GM12872 (cell line): Measurements from ENCODE around the gene CACNA2D3.

Experiments used
- TF ChIP-seq, protein P1 (sequence below): IDR thresholded peaks from 3 replicates; pipeline ENCODE4 v1.5.1; 2011; ENCODE audit warnings: low read depth, mild to moderate bottlenecking, low read length, moderate library complexity; ENCODE audit not compliant: insufficient read depth

CACNA2D3 gene

DNA sequence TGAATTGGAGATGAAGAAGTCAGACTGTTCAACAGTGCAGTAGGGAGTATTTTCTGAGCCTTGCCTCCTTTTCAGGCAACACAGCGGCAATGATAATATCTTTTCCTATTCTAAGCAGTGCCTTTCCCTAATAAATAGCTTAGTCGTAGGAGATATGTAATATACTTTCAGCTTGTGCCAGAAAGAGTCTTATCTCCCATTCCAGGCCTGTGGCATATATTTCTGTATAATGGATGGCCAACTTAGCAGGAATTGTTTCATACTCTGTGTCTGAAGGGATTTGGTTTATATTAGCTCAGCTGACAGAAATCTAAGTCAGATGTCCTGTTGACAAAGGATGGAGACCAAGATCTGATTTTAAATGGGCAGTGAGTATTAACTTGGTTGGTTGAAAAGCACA lies 397.1 kb downstream of the CACNA2D3 start:
- TF ChIP-seq, protein P1, sequence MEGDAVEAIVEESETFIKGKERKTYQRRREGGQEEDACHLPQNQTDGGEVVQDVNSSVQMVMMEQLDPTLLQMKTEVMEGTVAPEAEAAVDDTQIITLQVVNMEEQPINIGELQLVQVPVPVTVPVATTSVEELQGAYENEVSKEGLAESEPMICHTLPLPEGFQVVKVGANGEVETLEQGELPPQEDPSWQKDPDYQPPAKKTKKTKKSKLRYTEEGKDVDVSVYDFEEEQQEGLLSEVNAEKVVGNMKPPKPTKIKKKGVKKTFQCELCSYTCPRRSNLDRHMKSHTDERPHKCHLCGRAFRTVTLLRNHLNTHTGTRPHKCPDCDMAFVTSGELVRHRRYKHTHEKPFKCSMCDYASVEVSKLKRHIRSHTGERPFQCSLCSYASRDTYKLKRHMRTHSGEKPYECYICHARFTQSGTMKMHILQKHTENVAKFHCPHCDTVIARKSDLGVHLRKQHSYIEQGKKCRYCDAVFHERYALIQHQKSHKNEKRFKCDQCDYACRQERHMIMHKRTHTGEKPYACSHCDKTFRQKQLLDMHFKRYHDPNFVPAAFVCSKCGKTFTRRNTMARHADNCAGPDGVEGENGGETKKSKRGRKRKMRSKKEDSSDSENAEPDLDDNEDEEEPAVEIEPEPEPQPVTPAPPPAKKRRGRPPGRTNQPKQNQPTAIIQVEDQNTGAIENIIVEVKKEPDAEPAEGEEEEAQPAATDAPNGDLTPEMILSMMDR: no peak

DNA sequence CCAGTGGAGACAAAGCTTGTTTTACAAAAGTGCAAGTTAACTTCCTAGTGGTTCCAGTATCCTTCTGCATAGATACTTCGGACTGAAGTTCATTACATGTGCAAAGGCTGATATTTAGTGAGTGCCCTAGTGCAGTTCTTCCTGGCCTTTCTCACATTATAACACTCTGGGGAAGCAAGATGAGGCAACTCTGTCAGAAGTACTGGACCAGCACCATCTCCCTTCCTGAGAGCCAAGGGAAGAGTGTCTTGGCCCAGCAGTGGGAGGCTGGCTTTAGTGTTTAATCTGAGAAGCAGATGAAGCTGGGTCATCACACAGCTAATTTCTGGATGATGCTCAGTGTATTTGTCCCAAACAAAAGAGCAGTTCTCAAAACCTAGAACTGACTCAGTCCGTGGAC lies 397.7 kb downstream of the CACNA2D3 start:
- TF ChIP-seq, protein P1: no peak

DNA sequence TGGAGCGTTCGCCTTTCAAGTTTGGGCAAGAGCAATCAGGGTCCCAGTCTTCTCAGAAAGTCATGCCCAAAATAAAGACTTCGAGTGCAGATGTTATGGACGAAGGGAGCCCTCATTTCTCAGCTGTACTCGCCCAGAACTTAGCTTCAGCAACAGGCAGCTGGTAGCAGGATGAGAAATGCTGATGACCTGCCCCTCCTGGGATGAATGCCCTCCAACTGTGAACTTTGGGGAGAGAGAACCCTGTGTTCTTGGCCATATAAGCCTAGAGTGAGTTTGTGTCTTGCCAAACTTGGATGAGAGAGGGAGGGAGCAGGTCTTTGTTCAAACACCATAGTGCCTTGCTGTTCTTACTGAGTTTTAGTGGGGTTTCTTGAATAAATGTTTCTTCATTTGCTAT lies 405.2 kb downstream of the CACNA2D3 start:
- TF ChIP-seq, protein P1: no peak

DNA sequence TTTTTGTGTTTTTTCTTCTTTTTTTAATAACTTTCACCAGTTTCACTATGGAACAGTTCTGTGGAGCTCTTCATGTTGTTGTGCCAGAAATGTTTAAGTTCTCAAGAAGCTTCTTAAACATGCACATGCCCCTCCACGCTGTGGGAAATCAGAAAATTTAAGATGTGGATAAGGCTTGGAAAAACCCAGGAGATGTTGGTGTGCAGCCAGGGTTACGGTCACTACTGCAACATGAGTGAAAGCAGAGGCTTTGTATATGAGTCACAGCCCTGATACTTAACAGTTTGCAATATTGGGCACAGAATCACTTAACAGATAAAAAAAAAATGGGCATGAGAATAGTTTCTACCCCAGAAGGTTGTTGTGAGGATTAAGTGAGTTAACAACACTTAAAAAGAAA lies 405.6 kb downstream of the CACNA2D3 start:
- TF ChIP-seq, protein P1: no peak

DNA sequence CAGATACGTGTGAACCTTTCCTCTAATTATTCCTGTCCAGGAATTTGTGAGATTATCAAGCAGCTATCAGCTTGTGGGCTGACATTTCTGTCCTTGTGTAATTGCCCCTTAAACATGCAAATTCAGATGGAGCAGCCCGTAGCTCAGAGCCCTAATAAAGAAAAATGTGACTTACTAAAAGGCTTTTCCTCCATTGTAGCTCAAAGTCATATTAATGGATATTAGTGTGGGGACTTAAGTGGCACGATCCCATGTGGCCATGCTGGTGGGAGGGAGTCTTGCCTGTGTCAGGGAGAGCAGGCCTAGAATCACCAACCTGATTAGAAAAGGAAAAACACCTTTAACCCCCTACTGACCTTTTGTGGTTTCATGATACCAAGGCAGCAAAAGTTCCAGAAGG lies 406.3 kb downstream of the CACNA2D3 start:
- TF ChIP-seq, protein P1: no peak

DNA sequence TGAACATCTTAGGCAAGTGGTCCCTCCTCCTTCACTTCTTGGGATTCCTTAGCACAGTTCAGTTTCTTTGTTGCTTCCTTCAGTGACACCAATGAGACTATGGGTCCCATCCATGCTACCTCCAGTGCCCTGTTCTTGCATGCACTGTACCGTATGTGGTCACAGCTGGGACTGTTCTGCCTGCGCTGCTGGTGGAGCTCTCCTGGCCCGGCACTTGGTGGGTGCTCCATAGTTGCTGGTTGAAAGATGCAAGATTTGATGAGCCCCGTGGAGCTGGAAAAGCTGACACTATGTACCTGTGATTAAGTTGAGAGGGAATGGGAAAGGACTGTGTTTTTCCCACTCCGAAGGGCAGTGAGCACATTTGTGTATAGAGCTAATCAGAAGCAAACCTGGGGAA lies 407.7 kb downstream of the CACNA2D3 start:
- TF ChIP-seq, protein P1: no peak

DNA sequence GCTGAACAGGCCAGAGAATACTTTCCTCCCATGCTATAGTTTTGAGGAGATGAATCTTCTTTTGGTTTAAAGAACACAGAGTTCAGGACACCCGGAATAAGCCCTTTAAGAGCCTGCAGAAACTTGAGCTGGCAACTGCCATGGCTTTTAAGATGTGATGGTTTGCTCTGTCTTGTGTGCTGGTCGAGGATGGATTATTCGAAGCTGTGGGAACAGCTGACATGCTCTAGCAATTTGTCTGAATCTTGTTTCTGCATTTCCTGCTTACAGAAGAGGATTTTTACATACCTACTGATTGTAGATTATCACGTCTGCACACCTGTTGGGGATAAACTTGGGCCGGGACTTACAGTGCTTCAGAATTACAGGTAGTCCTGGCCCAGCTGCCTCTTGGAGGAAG lies 408.6 kb downstream of the CACNA2D3 start:
- TF ChIP-seq, protein P1: no peak

DNA sequence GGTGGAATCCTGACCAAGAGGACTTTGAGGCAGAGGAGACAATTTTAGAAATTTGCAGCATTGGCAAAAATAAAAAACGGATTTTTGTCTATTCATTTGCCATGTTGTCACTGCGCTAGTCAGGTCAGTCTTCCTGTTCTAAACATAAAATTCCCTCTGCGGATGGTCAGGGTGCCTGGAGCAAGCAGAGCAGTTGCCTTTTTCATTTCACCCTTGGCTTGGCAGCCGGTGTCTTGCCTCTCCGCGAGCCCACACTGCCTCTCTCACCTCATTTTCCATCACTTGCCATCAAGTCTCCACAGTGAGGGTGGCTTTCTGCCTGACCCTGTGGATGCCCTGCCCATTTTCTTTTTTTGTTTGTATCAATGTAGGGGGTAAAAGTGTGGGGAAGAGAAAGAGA lies 409.4 kb downstream of the CACNA2D3 start:
- TF ChIP-seq, protein P1: no peak
